Upper lobe of left lung (tissue), 6 donors: Measurements from ENCODE around the gene KRT71. TPM values are rescaled to one million over a fixed set of nuclear protein-coding genes. Genes with fewer than 3 reads are reported as not detected.
"Not testable (repeated sequence)": the region's sequence is repeated elsewhere in the genome, so short reads cannot be mapped to it uniquely, and the experiment has no call there.

Experiments used
- ATAC-seq, 2 donors: fragments of 200-7000 bp; cut with Tn5 transposase; one replicate each; pipeline ENCODE4 v1.9.1; 2022; ENCODE audit warnings: mild to moderate bottlenecking in 2 of 2, moderate library complexity in 2 of 2; ENCODE audit not compliant: low FRiP score in 2 of 2
- DNase-seq, 2 donors: peaks; one replicate each; pipeline ENCODE4 v3.0.0-alpha.2; 2019 to 2020
- H3K27ac ChIP-seq, 4 donors: fragments of 200-600 bp; sonication (generic); one replicate each; pipeline ENCODE4 v1.5.1; 2016 to 2019
- H3K27me3 ChIP-seq, 4 donors: fragments of 200-600 bp; sonication (generic); one replicate each; pipeline ENCODE4 v1.5.1; 2017 to 2019
- H3K36me3 ChIP-seq, 4 donors: fragments of 200-600 bp; sonication (generic); one replicate each; pipeline ENCODE4 v1.5.1; 2016 to 2019
- H3K4me1 ChIP-seq, 4 donors: fragments of 200-600 bp; sonication (generic); one replicate each; pipeline ENCODE4 v1.5.1; 2018 to 2019
- H3K4me3 ChIP-seq, 4 donors: fragments of 200-600 bp; sonication (generic); one replicate each; pipeline ENCODE4 v1.5.1; 2017 to 2019; ENCODE audit warnings: mild to moderate bottlenecking in 2 of 4, moderate library complexity in 1 of 4
- H3K9me3 ChIP-seq, 4 donors: fragments of 200-600 bp; sonication (generic); one replicate each; pipeline ENCODE4 v1.5.1; 2018 to 2019
- EP300 ChIP-seq, 4 donors: sonication (generic); formaldehyde crosslinking; IDR thresholded peaks; one replicate each; pipeline ENCODE4 v1.5.1; 2017; ENCODE audit warnings: antibody characterized with exemption in 4 of 4, control low read depth in 2 of 4
- POLR2A ChIP-seq, 4 donors: fragments of 450-650 bp; IDR thresholded peaks; one replicate each; pipeline ENCODE4 v1.5.1; 2016 to 2017; ENCODE audit warnings: antibody characterized with exemption in 4 of 4, mild to moderate bottlenecking in 2 of 4
- POLR2AphosphoS5 ChIP-seq, 2 donors: sonication (generic); formaldehyde crosslinking; IDR thresholded peaks; one replicate each; pipeline ENCODE4 v1.5.1; 2017; ENCODE audit warnings: antibody characterized with exemption in 2 of 2
- WGBS, 2 donors: methylation state at CpG; one replicate each; pipeline ENCODE4 v1.1.5; 2017 to 2018; 5-methylcytosine and 5-hydroxymethylcytosine counted together
- total RNA-seq, 6 donors: library from RNA; depleted of rRNA in 4 of 6; stranded (reverse); fragments of >200 nt in 4 of 6; gene quantifications; one replicate each; pipeline versions ENCODE4 v1.1.0 to v1.2.1, GENCODE V29; 2016 to 2021
- TF ChIP-seq, protein P1 (sequence below), 6 experiments: fragments of 450-650 bp in 4 of 6; fragments of 200-600 bp in 2 of 6; sonication (generic) in 2 of 6; IDR thresholded peaks; one replicate each; pipeline ENCODE4 v1.5.1; 2016 to 2019; ENCODE audit warnings: antibody characterized with exemption in 6 of 6
- donor health status: DM: no; HTN: no; CAD: no; lungs with moderate emphysema.
- donor health status: DM: no; HTN: yes; CAD: no; lungs with severe emphysema.

KRT71 gene
- total RNA-seq, 6 donors from 2014 or later = not detected

DNA sequence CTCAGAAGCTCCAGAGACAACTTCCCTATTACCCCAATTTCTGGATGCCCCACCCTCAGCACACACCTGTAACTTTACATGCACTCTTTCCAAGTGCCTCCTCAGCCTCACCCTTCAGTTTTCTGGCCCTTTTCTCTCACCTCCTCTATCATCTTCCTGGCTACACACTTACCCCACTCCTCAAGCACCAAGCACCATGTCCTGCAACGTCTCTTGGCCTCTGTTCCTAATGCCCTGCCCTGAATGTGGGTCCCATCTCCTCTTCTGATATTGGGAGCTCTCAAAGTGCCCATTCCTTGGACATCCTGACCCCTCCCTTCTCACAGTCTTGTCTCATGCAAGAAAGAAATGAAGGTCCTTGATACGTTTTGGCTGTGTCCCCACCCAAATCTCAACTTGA is 47.1 kb upstream of the KRT71 start:
- Histone ChIP-seq H3K27me3 (peaks cover 0 to 15% (median 6%) of the 10 kb centered on the region in 4 donors), H3K27ac (no peak overlapping the region), H3K4me1 (no peaks in the 10 kb centered on the region), H3K9me3 (no peaks in the 10 kb centered on the region), H3K4me3 (no peak overlapping the region), H3K36me3 (no peaks in the 10 kb centered on the region)
- no peak for ATAC-seq
- DNase-seq = no peak
- TF ChIP-seq POLR2A (IDR thresholded peaks at IDR 0.05) = no peak
- TF ChIP-seq, protein P1, sequence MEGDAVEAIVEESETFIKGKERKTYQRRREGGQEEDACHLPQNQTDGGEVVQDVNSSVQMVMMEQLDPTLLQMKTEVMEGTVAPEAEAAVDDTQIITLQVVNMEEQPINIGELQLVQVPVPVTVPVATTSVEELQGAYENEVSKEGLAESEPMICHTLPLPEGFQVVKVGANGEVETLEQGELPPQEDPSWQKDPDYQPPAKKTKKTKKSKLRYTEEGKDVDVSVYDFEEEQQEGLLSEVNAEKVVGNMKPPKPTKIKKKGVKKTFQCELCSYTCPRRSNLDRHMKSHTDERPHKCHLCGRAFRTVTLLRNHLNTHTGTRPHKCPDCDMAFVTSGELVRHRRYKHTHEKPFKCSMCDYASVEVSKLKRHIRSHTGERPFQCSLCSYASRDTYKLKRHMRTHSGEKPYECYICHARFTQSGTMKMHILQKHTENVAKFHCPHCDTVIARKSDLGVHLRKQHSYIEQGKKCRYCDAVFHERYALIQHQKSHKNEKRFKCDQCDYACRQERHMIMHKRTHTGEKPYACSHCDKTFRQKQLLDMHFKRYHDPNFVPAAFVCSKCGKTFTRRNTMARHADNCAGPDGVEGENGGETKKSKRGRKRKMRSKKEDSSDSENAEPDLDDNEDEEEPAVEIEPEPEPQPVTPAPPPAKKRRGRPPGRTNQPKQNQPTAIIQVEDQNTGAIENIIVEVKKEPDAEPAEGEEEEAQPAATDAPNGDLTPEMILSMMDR (IDR thresholded peaks at IDR 0.05) = no peak
- no peak for TF ChIP-seq POLR2AphosphoS5 (IDR thresholded peaks at IDR 0.05)
- no peak for TF ChIP-seq EP300 (IDR thresholded peaks at IDR 0.05)
- WGBS, 2 donors = 49 to 59% methylated on average over 2 of the region's 2 CpGs

- 77 to 93% methylated on average over 5 of the region's 5 CpGs for WGBS, 2 donors
- no peak for ATAC-seq
- Histone ChIP-seq H3K4me3 (no peak overlapping the region), H3K4me1 (no peaks in the 10 kb centered on the region), H3K9me3 (no peaks in the 10 kb centered on the region), H3K27me3 (peaks cover 0 to 15% (median 6%) of the 10 kb centered on the region in 4 donors), H3K36me3 (no peaks in the 10 kb centered on the region), H3K27ac (no peak overlapping the region)
- DNase-seq = no peak
- TF ChIP-seq POLR2A (IDR thresholded peaks at IDR 0.05) = no peak
- TF ChIP-seq POLR2AphosphoS5 (IDR thresholded peaks at IDR 0.05) = no peak
- no peak for TF ChIP-seq EP300 (IDR thresholded peaks at IDR 0.05)
- TF ChIP-seq, protein P1 (IDR thresholded peaks at IDR 0.05) = no peak
Observed at GRCh38 chr12:52598966-52599365, 46.0 kb upstream of the KRT71 start.

DNA sequence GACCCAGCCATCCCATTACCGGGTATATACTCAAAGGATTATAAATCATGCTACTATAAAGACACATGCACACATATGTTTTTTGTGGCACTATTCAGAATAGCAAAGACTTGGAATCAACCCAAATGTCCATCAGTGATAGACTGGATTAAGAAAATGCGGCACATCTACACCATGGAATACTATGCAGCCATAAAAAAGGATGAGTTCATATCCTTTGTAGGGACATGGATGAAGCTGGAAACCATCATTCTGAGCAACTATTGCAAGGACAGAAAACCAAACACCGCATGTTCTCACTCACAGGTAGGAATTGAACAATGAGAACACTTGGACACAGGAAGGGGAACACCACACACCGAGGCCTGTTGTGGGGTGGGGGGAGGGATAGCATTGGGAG is 41.3 kb upstream of the KRT71 start:
- not testable (repeated sequence) for DNase-seq, H3K27me3 ChIP-seq, H3K36me3 ChIP-seq, H3K4me3 ChIP-seq, H3K9me3 ChIP-seq, H3K4me1 ChIP-seq, H3K27ac ChIP-seq, ATAC-seq
- 82 to 97% methylated on average over 4 of the region's 4 CpGs for WGBS, 2 donors

- H3K27ac ChIP-seq = no peak overlapping the region
- no peaks in the 10 kb centered on the region for H3K4me1 ChIP-seq
- no peaks in the 10 kb centered on the region for H3K36me3 ChIP-seq
- no peak overlapping the region for H3K4me3 ChIP-seq
- ATAC-seq (no peak), DNase-seq (no peak)
- no peaks in the 10 kb centered on the region for H3K27me3 ChIP-seq
- TF ChIP-seq, protein P1 (IDR thresholded peaks at IDR 0.05) = no peak
- no peak for TF ChIP-seq POLR2A (IDR thresholded peaks at IDR 0.05)
- no peak for TF ChIP-seq POLR2AphosphoS5 (IDR thresholded peaks at IDR 0.05)
- no peak for TF ChIP-seq EP300 (IDR thresholded peaks at IDR 0.05)
- H3K9me3 ChIP-seq = no peaks in the 10 kb centered on the region
- 84 to 88% methylated on average over 10 to 11 of the region's 11 CpGs for WGBS, 2 donors
Observed at GRCh38 chr12:52591521-52591920, 38.6 kb upstream of the KRT71 start.

DNA sequence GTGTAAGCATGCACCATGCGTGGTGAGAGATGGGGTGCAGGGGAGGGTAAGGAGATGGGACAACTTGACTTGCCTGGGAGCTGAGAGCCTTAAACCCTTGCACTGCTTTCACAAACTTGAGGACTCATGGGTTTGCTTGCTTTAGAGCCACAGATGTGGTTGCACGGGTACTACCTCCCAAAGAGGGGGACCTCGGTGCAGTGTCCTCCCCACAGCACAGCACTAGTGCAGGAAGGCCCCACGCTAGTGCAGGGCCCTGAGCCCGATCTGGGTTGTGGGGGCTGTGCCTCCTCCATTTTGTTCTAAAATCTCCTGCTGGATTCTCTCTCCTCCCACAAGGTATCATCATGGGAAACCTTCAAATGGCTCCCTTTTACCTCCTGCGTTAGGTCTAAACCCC is 37.1 kb upstream of the KRT71 start:
- DNase-seq = no peak
- ATAC-seq = no peak

GRCh38 chr12:52587563-52587962 is 34.6 kb upstream of the KRT71 start:
- 82 to 89% methylated on average over 15 to 17 of the region's 17 CpGs for WGBS, 2 donors
- no peak for ATAC-seq

More for the DNA sequence above, 37.1 kb upstream of the KRT71 start:
- TF ChIP-seq EP300 (IDR thresholded peaks at IDR 0.05) = no peak
- WGBS, 2 donors = 84 to 93% methylated on average over 6 of the region's 6 CpGs
- Histone ChIP-seq H3K4me1 (no peaks in the 10 kb centered on the region), H3K9me3 (no peaks in the 10 kb centered on the region), H3K27me3 (no peaks in the 10 kb centered on the region), H3K4me3 (no peak overlapping the region), H3K27ac (no peak overlapping the region), H3K36me3 (no peaks in the 10 kb centered on the region)

More at GRCh38 chr12:52587563-52587962, 34.6 kb upstream of the KRT71 start:
- no peak for DNase-seq
- H3K27me3 ChIP-seq = no peaks in the 10 kb centered on the region
- TF ChIP-seq, protein P1 (IDR thresholded peaks at IDR 0.05) = no peak
- no peak for TF ChIP-seq POLR2AphosphoS5 (IDR thresholded peaks at IDR 0.05)
- TF ChIP-seq EP300 (IDR thresholded peaks at IDR 0.05) = no peak
- TF ChIP-seq POLR2A (IDR thresholded peaks at IDR 0.05) = no peak
- H3K4me3 ChIP-seq = no peak overlapping the region
- H3K36me3 ChIP-seq = no peaks in the 10 kb centered on the region
- no peak overlapping the region for H3K27ac ChIP-seq
- H3K9me3 ChIP-seq = no peaks in the 10 kb centered on the region
- H3K4me1 ChIP-seq = no peaks in the 10 kb centered on the region
